Transverse colon (tissue), 3 donors: ENCODE measurements around the gene POU3F1.

Experiments used
- EP300 ChIP-seq: sonication (generic); formaldehyde crosslinking; IDR thresholded peaks from one replicate; pipeline ENCODE4 v1.6.1; 2017; ENCODE audit warnings: antibody characterized with exemption, low read depth
- POLR2A ChIP-seq: fragments of 450-650 bp; IDR thresholded peaks from one replicate; pipeline ENCODE4 v1.6.1; 2016; ENCODE audit warnings: antibody characterized with exemption, mild to moderate bottlenecking, moderate library complexity
- TF ChIP-seq, protein P1 (sequence below), 5 experiments: fragments of 200-600 bp in 3 of 5; fragments of 450-650 bp in 2 of 5; sonication (generic) in 3 of 5; IDR thresholded peaks; 1 replicate in 2 of 5; 2 replicates in 3 of 5; pipeline ENCODE4 v1.5.1; 2016 to 2017; ENCODE audit warnings: antibody characterized with exemption in 5 of 5, inconsistent platforms in 3 of 5, mild to moderate bottlenecking in 2 of 5, moderate library complexity in 1 of 5

- TF ChIP-seq POLR2A (no peak), EP300 (no peak)
- TF ChIP-seq, protein P1, sequence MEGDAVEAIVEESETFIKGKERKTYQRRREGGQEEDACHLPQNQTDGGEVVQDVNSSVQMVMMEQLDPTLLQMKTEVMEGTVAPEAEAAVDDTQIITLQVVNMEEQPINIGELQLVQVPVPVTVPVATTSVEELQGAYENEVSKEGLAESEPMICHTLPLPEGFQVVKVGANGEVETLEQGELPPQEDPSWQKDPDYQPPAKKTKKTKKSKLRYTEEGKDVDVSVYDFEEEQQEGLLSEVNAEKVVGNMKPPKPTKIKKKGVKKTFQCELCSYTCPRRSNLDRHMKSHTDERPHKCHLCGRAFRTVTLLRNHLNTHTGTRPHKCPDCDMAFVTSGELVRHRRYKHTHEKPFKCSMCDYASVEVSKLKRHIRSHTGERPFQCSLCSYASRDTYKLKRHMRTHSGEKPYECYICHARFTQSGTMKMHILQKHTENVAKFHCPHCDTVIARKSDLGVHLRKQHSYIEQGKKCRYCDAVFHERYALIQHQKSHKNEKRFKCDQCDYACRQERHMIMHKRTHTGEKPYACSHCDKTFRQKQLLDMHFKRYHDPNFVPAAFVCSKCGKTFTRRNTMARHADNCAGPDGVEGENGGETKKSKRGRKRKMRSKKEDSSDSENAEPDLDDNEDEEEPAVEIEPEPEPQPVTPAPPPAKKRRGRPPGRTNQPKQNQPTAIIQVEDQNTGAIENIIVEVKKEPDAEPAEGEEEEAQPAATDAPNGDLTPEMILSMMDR (IDR thresholded peaks at IDR 0.05), result no peak
Observed at GRCh38 chr1:38064197-38064903, 17.8 kb upstream of the POU3F1 start.
